ENCODE data around the gene ACADM. TPM values are rescaled to one million over a fixed set of nuclear protein-coding genes. Genes with fewer than 3 reads are reported as not detected.
"Not testable (repeated sequence)": the region's sequence is repeated elsewhere in the genome, so short reads cannot be mapped to it uniquely, and the experiment has no call there.

Gene ACADM
- total RNA-seq, 1 donor from 2014 or later: 26.2 TPM

- DNase-seq (ENCODE audit: low read depth in 2 of 2): no peak
Measured at GRCh38 chr1:75794382-75794781, 69.9 kb downstream of the ACADM start.

- no peak for DNase-seq (ENCODE audit: low read depth in 2 of 2)
Measured at GRCh38 chr1:75795703-75796193, 71.2 kb downstream of the ACADM start.

- no peak for DNase-seq (ENCODE audit: low read depth in 2 of 2)
Measured at GRCh38 chr1:75796376-75797272, 72.1 kb downstream of the ACADM start, which contains the start of gene MSH4. MSH4 (plus strand) TSS chr1:75796882; CDS start chr1:75796986, 104 bp downstream.

DNA sequence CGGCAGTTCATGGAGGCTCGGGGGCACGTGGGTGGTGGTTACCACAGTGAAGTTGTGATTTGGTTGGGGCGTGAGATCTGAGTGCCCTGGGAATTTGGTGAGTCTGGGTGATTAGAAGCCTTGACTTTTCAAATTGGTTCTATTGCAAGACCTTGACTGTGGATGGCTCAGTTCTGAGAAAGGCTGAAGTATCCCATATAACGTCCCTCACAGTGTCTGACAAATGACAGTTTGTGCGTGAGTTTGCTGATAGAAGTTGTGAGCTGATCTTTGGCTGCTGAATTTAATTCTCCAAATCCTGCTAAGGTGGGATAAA is 72.7 kb downstream of the ACADM start:
- no peak for DNase-seq (ENCODE audit: low read depth in 2 of 2)

- DNase-seq (ENCODE audit: low read depth in 2 of 2): no peak
Measured at GRCh38 chr1:75797606-75798216, 73.2 kb downstream of the ACADM start.

DNA sequence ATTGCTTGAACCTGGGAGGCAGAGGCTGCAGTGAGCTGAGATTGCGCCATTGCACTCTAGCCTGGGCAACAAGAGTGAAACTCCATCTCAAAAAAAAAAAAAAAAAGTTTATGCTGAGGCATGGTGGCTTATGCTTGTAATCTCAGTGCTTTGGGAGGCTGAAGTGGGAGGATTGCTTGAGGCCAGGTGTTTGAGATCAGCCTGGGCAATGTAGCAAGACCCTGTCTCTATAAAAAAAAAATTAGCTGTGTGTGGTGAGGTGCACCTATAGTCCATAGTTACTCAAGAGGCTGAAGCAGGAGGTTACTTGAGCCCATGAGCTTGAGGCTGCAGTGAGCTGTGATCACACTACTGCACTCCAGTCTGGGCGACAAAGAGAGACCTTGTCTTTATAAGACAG is 77.0 kb downstream of the ACADM start:
- DNase-seq (ENCODE audit: low read depth in 2 of 2): not testable (repeated sequence)

DNA sequence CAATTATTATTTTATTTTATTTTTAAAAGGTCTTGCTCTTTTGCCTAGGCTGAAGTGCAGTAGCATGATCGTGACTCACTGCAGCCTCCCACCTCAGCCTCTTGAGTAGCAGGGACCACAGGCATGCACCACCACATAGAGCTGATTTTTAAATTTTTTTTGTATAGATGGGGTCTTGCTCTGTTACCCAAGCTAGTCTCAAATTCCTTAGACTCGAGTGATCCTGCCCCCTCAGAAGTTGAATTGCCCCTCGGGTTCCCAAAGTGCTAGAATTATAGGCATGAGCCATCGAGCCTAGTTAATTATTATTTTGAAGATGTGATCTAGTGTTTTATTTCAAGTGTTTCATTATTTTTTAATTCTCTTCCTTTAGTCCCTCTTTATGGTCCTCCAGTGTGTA is 84.4 kb downstream of the ACADM start:
- DNase-seq (ENCODE audit: low read depth in 2 of 2): no peak

GRCh38 chr1:75810113-75810512 is 85.6 kb downstream of the ACADM start:
- DNase-seq (ENCODE audit: low read depth in 2 of 2): not testable (repeated sequence)

DNA sequence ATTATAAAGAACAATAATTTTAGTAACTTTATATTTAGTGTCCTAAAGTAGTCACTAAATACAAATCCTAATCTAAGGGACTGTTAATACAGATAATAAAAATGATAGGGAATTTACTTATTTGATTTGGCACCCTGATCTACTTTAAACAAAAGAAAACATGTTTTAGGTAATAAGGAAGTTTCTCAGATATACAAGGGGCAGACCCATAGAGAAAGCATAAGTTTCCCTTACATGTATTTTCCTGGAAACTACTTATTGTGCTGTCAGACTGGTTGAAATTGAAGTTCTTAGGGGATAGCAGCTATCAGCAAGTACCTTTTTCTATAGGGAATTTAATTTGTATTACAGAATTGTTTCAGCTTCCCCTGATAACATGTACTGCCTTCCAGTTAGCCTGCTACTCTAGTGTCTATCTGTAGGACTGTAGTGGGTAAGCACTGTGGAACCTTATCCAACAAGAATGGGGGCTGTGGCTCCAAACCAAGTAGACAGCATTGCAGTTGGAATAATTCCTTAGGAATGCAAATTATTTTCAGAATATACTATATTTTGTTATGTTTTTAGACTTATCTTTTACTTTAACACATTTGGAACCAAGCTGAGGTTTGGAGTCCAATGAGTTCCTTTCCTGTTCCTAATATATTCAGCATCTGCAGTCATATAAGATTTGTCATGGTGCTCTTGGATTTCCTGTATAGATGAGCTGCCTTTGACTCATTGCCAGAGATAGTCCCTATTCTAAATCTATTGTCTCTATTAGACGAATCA is 86.9 kb downstream of the ACADM start:
- peak in 1 of 2 donors; percentile 38 for DNase-seq (ENCODE audit: low read depth in 2 of 2)

GRCh38 chr1:75812065-75812464 is 87.6 kb downstream of the ACADM start:
- DNase-seq (ENCODE audit: low read depth in 2 of 2): no peak

Other genes starting within 250 kb of the ACADM start
- 1.0 and 4.6 TPM in 2 replicates for gene SLC44A5, start 113.6 kb upstream of the ACADM start, total RNA-seq
- 41.3 and 47.8 TPM in 2 replicates for gene RABGGTB, start 61.5 kb downstream of the ACADM start, total RNA-seq
- 0.13 TPM in 2 replicates for gene MSH4, start 72.2 kb downstream of the ACADM start, total RNA-seq
- not detected in 2 replicates for gene ASB17, start 207.7 kb downstream of the ACADM start, total RNA-seq

Measured in dermis microvascular lymphatic vessel endothelial cell (primary cell).